GM18507 (cell line): ENCODE results near the gene PRG2.
"Not testable (repeated sequence)": the region's sequence is repeated elsewhere in the genome, so short reads cannot be mapped to it uniquely, and the experiment has no call there.

Source experiments
- DNase-seq: peaks from one replicate; pipeline ENCODE4 v3.0.0; 2011; ENCODE audit warnings: low read depth; ENCODE audit not compliant: insufficient read length; ENCODE audit errors: extremely low spot score
- FAIRE-seq: peaks from 2 replicates; lab custom pipeline; 2011; peaks lifted over from hg19 to GRCh38; lab: Jason Lieb, UNC

The PRG2 gene

DNA sequence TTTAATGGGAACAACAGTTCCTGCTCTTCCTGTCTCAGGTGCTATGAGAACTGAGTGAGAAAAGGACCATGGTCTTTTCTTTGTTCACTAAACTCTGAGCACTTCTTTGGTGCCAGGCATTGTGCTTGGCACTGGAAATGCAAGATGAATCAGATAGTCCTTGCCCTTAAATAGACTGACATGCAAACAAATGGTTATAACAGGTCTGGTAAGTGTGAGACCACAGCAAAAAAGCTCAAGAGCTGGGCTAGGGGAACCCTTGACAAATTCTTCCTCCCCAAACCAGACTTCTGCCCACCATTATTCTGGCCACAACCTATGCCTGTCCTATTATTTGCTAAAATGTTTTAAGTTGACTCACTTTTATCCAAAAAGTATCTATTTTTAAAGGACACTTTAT lies 31.4 kb upstream of the PRG2 start:
- DNase-seq = no peak

DNA sequence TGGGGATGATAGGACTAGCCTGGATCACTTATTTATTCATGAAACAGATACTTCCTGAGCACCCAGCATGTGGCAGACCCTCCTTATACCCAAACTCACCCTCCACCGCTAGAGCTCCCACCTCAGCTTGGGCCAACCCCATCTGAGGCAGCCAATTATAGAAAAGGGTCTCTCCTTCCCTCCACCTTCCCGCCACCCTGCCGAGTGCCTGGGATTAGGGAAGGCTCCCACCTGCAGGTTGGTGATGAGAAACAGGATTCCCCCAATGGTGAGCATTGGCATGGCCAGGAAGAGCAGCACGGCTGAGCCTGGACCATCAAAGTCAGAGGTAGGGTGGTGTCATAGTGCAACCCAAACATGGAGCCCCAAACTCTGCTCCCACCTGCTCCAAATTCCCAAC lies 30.6 kb upstream of the PRG2 start:
- DNase-seq (no peak), FAIRE-seq (no peak)

More for the DNA sequence above, 31.4 kb upstream of the PRG2 start:
- no peak for FAIRE-seq

DNA sequence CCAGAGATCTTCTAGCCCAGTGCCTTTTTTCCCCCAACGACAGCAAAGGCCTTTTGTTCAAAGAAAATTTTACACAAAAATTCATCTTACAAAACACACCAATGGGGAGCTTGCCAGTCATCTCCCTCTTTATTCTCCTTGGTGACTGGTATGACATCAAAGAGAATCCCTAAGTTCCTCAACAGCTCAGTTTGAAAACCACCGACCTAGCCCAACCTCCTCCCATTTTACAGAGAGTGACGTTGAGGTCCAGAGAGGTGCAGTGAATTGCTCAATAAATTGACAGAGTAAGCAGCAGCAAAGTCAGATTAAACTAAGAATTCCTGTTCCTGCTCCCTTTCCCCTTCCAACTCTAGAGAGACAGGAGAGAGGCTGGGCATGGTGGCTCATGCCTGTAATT lies 28.7 kb upstream of the PRG2 start:
- no peak for DNase-seq
- no peak for FAIRE-seq

DNA sequence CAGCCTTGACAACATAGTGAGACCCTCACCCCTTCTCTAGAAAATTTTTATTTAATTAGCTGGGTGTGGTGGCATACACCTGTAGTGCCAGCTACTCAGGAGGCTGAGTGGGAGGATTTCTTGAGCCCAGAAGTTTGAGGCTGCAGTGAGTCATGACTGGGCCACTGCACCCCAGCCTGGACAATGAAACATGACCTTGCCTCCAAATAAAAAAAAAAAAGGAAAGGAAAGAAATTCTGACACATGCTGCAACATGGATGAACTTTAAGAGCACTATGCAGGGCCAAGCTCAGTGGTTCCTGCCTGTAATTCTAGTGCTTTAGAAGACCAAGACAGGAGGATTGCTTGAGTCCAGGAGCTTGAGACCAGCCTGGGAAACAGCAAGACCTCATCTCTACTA lies 27.7 kb upstream of the PRG2 start:
- DNase-seq (no peak), FAIRE-seq (no peak)

DNA sequence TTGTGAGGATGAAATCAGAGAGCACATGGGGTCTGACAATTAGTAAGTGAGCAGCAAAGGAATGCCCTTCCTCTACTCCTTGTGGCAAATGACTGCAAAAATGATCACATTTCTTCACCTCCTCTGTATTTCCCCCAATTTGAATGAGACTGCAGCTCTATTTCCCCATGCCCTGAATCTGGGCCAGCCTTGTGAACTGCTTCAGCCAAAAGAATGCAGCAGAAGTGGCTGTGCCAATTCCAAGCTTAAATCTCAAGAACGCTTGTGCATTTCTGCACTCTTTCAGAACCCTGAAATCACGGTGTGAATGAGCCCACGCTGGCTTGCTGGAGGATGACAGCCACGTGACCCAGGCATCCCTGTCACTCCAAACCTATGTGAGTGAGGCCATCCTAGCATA lies 26.6 kb upstream of the PRG2 start:
- FAIRE-seq (no peak), DNase-seq (no peak)

DNA sequence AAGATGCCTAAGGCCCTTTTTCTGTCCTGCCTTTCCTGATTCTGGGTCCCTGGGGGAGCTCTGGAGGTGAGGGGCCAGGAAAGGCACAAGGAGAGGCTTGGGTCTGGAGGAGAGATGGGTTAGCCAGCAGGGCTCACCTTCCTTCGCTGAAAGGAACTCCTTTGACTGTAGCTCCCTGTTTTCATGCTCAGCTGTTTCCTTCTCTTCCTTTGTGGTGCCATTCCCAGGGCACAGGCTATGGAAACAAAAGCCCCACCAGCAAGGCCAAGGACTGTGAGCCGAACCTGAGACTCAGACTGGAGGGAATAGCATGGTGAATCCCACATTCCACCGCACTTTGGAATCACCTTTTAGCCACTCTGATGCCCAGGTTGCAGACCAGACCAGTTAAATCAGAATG lies 26.0 kb upstream of the PRG2 start:
- DNase-seq (no peak), FAIRE-seq (no peak)

DNA sequence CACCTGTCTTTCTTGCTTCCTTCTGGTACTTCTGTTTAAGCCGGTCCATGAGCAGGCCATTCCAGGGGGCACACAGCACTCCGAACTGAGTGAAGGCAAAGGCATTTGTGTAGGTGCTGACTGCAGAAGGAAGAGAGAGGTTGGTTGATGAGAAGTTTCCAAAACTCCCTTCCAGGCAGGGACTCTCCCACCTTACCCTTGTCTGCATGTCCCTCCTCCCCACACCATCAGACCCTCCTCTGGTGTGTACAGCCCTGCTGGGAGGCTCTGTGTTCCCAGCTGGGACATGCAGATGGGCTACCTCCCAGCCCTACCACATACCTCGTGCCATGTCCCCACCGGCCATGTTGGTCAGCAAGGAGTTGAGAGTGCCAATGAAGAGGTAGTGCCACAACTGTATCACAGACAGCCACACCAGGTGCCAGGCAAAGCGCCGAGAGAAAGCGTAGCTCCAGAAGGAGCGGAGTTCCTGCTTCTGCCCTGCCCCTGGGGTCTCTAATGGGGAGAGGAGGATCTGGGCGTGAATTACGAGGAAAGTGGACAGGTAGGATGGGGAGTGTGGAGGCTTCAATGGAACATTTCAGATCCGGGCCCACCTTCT lies 24.3 kb upstream of the PRG2 start:
- FAIRE-seq (no peak), DNase-seq (no peak)

DNA sequence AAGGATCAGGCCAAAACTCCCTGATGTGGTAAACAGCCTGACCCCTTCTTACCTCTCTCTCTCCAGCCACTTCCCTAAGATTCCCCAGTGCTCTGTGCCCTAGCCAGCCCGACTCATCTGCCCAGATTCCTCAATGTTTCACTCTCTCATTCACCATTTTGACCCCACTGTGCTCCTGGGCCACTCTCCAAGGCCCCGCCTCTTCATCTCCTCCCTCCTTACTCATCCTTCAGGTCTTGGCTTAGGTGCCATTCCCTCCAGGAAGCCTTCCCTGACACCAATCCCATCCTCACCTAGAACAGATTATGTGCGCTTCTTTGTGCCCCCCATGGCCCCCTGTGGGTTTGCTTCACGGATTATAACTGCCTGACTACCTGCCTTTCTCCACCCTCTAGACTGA lies 23.2 kb upstream of the PRG2 start:
- FAIRE-seq (no peak), DNase-seq (no peak)

DNA sequence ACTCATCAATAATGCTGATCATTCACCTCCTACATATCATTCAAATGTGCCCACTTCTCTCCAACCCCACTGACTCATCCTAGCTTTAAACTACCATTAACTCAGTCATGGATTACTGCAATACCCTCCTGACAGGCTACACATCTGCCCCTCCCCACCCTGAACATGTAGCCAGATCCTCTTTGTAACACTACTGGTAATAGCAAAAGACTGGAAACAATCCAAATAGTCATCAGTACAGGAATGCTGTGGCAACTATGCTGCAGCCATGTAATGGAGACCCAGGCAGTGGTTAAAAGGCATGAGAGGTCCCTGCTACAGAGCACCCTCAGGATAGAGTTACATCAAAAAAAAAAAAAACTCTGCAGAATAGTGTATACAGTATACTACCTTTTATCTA lies 19.8 kb upstream of the PRG2 start:
- FAIRE-seq = no peak
- no peak for DNase-seq

DNA sequence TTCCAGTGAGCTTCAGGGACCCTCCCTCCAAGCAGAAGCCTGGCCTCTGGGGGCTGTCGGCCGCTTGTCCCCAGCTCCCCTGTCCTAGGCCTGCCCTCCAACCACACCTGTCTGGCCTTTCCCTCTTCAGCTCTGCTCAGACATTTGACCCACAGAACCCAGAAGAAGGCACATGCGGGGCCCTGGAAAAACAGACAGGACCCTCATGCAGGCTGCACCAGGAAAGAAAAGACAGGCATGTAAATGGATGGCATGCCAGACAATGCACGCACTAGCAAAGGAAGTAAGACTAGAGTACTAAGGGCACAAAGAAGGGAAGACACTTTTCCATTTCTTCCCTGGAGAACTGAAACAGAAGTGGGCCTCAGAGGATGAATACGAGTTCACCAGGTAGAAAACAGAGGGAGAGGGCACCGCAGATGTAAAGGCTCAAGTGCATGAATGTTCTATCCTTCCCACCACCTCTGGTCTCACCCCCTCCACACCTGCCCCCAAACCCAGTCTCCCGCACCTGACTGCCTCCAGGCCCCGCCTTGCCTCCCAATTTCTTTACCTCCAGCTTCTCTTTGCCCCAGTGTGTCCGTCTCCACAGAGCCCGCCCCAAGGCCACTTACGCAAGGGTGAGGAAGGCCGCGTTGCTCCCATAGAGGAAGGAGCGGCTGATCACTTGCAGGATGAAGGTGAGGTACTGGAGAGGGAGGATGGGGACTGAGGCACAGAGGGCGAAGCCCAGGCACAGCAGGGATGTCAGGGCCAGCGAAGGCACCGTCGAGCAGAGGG lies 19.1 kb upstream of the PRG2 start:
- DNase-seq = no peak
- no peak for FAIRE-seq

DNA sequence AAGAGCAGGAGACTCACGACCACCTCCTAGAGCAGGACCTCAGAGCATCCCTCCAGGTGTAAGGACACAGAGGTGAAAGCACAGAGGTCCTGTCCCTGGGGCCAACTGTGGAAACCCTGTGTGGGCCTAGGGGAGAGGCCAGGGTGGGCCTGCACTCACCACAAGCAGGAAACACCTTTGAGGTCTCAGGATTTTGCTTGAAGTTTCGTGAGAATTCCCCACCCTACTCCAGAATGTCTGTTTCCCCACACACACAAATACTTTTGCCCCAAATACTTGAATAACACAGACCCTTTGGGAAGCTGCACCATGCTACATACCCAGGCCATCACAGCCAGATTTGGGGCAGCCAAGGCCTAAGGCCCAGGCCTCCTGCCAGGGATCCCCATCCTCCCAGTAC lies 18.3 kb upstream of the PRG2 start:
- FAIRE-seq = no peak

DNA sequence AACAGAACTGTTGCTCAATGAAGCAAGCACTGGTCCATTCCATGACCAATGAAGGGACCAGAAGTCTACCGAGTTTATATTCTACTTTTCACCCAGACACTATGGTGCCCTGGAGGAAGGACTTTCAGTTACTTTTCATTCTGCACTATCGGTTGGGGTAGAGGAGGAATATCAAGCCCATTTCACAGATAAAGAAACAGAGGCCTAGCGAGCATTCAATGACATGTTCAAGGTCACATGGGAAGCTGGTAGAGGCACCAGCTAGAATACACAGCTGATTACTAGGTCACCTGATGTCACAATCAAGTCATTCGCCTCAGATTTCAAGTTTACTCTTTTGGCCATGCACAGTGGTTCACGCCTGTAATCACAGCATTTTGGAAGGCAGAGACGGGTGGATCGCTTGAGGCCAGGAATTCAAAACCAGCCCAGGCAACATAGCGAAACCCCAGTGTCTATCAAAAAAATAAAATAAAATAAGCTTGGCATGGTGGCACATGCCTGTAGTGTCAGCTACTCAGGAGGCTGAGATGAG lies 17.6 kb upstream of the PRG2 start:
- no peak for DNase-seq
- FAIRE-seq = no peak

More for the DNA sequence above, 18.3 kb upstream of the PRG2 start:
- DNase-seq = no peak

DNA sequence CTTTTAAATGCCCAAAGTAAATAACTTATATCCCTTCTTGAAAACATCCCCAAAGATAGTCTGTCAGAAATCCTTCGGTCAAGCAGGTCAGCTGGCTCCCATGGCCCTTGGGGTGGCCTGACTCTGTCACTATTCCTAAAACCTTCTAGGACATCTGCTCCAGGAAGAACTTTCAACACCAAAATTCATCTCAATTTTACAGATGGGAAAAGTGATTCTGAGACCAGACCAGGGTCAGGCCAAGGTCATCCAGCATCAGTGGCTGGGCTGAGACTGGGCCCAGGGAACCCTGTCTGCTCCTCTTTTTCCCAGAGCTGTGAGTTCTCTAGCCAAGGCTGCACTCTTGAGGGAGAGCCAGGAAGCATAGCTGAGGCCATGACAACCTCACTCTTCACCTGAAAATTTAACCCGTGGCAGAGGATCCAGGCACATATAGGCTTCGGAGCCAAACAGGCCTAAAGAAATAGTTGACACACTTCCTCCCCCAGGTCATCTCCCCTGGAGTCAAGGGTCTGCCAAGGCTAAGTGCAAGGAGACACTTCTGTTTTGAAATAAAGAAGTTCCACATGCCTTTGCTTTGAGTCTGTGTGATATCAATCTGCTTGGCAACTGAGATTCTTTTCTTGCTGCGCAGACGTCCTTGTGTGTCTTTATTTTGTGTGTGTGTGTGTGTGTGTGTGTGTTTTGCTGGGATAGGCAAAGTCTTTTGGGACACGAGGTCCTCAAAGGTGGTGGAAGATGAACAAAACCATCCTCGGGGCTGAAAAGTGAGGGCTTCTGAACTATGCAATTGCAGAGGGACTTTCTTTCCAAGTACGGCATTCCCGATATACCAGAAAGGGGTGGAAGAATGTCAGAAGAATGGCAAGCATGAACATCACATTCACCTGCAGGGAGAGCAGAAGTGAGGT lies 16.8 kb upstream of the PRG2 start:
- DNase-seq (no peak), FAIRE-seq (no peak)

DNA sequence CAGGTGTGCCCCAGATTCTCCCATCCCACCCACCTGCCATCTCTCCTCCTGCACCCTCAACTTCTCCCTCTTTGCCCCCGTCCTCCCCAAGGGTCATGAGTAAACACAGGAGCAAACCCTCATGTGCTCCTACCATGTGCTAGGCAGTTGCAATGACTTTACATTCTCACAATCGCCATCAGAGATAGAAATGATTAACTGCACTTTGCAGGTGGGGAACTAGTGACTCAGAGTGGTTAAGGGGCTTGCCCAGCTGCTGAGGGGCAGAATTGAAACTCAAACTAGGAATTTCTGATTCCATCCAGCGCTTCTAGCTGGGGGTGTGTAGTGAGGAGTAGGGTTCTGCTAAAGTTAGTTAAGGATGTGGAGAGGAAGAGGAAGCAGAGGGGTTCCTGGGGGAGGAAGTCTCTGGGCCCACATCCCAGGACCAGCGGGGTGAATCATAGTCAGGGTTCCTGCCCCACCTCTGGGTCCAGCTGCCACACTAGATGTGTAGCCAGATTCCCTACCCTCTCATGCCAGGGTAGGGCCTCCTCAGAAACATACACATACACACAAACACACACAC lies 16.0 kb upstream of the PRG2 start:
- FAIRE-seq (peak; percentile 88), DNase-seq (peak; percentile 30)

DNA sequence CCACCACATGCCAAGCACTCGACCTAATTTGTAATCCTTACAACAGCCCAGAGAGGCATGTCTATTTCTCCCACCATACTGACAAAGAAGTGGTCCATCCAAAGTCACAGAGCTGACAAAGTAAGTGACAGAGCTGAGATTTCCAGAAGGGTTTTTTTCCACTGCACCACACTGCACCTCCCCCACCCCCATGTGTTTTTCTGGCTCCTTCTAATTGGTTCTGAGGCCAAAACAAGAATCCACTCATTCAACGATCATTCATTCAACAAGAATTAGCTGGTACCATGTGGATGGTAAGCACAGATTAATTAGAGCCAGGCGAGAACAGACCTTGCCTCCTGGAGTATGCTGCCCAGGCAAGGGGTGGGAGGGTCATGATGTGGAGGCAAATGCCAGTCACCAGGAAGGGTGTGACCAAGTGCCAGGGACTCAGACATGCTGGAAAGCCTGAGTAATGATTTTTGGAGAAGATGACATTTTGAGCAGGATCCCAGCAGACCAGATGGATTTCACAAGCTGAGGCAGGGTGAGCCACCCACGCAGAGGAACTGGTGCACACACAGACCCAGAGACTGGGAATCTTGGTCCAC lies 14.9 kb upstream of the PRG2 start:
- FAIRE-seq (no peak), DNase-seq (no peak)

DNA sequence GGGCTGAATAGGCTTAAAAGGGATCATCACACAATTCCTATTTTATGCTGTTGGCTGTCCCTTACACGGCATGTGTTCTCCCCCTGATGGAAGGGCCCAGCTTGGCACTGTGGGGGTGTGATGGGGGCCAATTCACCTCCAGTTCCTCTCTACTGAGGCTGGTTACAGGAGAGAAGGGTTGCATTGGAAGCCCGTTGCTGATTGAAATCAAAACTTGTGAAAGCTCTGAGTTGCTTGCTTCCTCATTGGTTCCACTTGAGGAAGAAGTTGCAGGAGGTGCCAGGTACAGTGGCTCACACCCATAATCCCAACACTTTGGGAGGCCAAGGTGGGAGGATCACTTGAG lies 13.3 kb upstream of the PRG2 start:
- no peak for DNase-seq
- FAIRE-seq = no peak

DNA sequence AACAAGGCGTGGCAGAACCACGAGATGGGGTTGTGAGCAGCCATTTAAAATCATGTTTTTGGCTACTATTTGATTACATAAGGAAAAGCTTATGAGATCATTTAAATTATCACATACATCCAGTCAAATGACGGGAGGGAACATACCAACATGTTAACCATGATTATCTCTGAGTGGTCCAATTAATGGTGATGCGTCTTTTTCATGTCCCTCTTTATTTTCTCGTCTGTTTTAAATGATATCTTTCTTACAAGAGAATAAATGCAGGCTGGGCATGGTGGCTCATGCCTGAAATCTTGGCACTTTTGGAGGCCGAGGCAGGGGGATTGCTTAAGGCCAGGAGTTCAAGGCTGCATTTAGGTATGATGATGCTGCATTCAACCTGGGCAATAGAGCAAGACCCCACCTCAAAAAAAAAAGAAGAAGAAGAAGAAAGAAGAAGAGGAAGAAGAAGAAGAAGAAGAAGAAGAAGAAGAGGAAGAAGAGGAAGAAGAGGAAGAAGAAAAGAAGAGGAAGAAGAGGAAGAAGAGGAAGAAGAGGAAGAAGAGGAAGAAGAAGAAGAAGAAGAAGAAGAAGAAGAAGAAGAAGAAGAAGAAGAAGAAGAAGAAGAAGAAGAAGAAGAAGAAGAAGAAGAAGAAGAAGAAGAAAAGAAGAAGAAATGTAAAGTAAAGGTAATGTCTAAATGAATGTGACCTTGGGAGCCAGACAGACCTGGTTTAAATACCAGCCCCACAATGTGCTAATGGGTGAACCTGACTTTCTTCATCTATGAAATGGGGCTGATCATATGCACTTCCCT lies 12.8 kb upstream of the PRG2 start:
- DNase-seq, FAIRE-seq: not testable (repeated sequence)

DNA sequence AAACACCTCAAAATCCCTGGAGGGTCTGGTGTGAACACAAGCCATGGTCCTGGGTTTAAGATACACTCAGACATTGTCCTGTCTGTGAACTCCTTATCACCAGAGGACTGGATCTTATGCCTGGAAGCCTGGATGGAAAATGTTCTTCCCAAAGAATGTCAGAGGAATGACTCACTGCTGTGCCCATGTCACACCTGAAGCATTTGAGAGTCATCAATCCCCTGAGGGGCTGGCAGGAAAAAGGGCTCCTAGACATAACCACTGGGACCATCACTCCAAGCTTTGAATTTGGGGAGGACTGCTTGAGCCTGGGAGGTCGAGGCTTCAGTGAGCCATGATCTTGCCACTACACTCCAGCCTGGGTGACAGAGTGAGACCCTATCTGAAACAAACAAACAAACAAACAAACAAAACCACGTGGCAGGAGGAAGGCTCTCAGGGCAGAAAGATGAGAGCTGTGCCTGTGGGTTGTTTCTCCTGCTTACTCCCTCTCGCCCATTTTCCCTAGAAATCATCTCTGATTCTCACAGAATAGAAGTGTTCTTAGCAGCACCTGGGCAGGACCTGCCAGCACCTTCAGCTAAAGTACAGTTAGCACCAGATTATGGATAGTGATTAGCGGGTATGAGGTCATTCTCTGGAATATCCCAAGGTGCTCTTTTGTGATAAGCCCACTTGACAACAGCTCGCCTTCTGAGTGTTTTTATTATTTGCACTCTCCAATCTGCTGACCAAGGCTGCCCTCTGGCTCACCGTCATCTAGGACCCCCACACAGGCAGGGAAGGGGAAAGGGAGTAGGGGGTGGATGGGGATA lies 11.9 kb upstream of the PRG2 start:
- DNase-seq = no peak
- FAIRE-seq = no peak
